ENCODE data around the gene AGAP1. TPM values are rescaled to one million over a fixed set of nuclear protein-coding genes. Genes with fewer than 3 reads are reported as not detected.

Gene AGAP1
- total and polyA plus RNA-seq, 7 donors, result 10.8 to 42.7 (median 18.6) TPM

GRCh38 chr2:235560345-235560744 lies 66.5 kb downstream of the AGAP1 start:
- no peaks in the 10 kb centered on the region for H3K9me3 ChIP-seq
- intact Hi-C loops (cut with DNase I), result no loop called here
- peaks cover 0 to 43% (median 13%) of the 10 kb centered on the region in 4 donors for H3K4me1 ChIP-seq
- no peak overlapping the region for H3K27ac ChIP-seq
- 85 to 92% methylated on average over 6 of the region's 6 CpGs for WGBS, 2 donors
- H3K27me3 ChIP-seq, result no peaks in the 10 kb centered on the region
- no peak for TF ChIP-seq POLR2A (IDR thresholded peaks at IDR 0.05)
- no peak for TF ChIP-seq EP300 (IDR thresholded peaks at IDR 0.05)
- no peak for TF ChIP-seq POLR2AphosphoS5 (IDR thresholded peaks at IDR 0.05)
- TF ChIP-seq CTCF (IDR thresholded peaks at IDR 0.05), result no peak
- H3K36me3 ChIP-seq, result no peaks in the 10 kb centered on the region
- H3K4me3 ChIP-seq, result no peak overlapping the region
- no peak for DNase-seq

GRCh38 chr2:235561450-235561849 lies 67.6 kb downstream of the AGAP1 start:
- DNase-seq, result no peak
- no peak overlapping the region for H3K4me3 ChIP-seq
- no peak overlapping the region for H3K27ac ChIP-seq
- no peaks in the 10 kb centered on the region for H3K9me3 ChIP-seq
- H3K36me3 ChIP-seq, result no peaks in the 10 kb centered on the region
- WGBS, 2 donors, result 43 to 75% methylated on average over 2 of the region's 2 CpGs
- no peak for TF ChIP-seq CTCF (IDR thresholded peaks at IDR 0.05)
- TF ChIP-seq POLR2A (IDR thresholded peaks at IDR 0.05), result no peak
- no peak for TF ChIP-seq POLR2AphosphoS5 (IDR thresholded peaks at IDR 0.05)
- no peak for TF ChIP-seq EP300 (IDR thresholded peaks at IDR 0.05)
- peaks cover 0 to 38% (median 13%) of the 10 kb centered on the region in 4 donors for H3K4me1 ChIP-seq
- no peaks in the 10 kb centered on the region for H3K27me3 ChIP-seq
- intact Hi-C loops (cut with DNase I), result no loop called here

- Histone ChIP-seq H3K27ac (no peak overlapping the region), H3K9me3 (no peaks in the 10 kb centered on the region), H3K4me1 (peaks cover 0 to 32% (median 13%) of the 10 kb centered on the region in 4 donors), H3K36me3 (no peaks in the 10 kb centered on the region), H3K27me3 (no peaks in the 10 kb centered on the region), H3K4me3 (no peak overlapping the region)
- no peak for TF ChIP-seq CTCF (IDR thresholded peaks at IDR 0.05)
- intact Hi-C loops (cut with DNase I), result no loop called here
- WGBS, 2 donors, result 23 to 64% methylated on average over 11 of the region's 11 CpGs
- no peak for DNase-seq
Measured at GRCh38 chr2:235562065-235562747, 68.4 kb downstream of the AGAP1 start.

GRCh38 chr2:235563056-235563910 lies 69.4 kb downstream of the AGAP1 start:
- H3K27ac ChIP-seq, result no peak overlapping the region
- H3K4me1 ChIP-seq, result peaks cover 0 to 32% (median 13%) of the 10 kb centered on the region in 4 donors
- no peaks in the 10 kb centered on the region for H3K27me3 ChIP-seq
- no peaks in the 10 kb centered on the region for H3K36me3 ChIP-seq
- 38 to 49% methylated on average over 13 of the region's 13 CpGs for WGBS, 2 donors
- no peak for TF ChIP-seq POLR2A (IDR thresholded peaks at IDR 0.05)
- no peak for TF ChIP-seq EP300 (IDR thresholded peaks at IDR 0.05)
- no peak for TF ChIP-seq CTCF (IDR thresholded peaks at IDR 0.05)
- TF ChIP-seq POLR2AphosphoS5 (IDR thresholded peaks at IDR 0.05), result no peak
- H3K4me3 ChIP-seq, result no peak overlapping the region
- no peak for DNase-seq
- peaks cover 0 to 2% (median 0%) of the 10 kb centered on the region in 4 donors for H3K9me3 ChIP-seq
- intact Hi-C loops (cut with DNase I), result no loop called here

All from sigmoid colon (tissue), 7 donors.